ENCODE data around the gene ZNF831.

ZNF831 gene

GRCh38 chr20:59153832-59154231 lies 9.8 kb upstream of the ZNF831 start:
- DNase-seq (ENCODE audit: low read depth in 2 of 2): no peak
- H3K4me3 ChIP-seq (replicated peaks in 1 of 2; ENCODE audit: low read depth in 2 of 2, low read length in 2 of 2): no peak overlapping the region
- no peak for TF ChIP-seq CTCF (IDR thresholded peaks at IDR 0.05; ENCODE audit: low read depth, low read length)

GRCh38 chr20:59154317-59155013 lies 9.2 kb upstream of the ZNF831 start:
- H3K4me3 ChIP-seq (replicated peaks in 1 of 2; ENCODE audit: low read depth in 2 of 2, low read length in 2 of 2): no peak overlapping the region

GRCh38 chr20:59157064-59157463 lies 6.6 kb upstream of the ZNF831 start:
- DNase-seq (ENCODE audit: low read depth in 2 of 2): no peak
- no peak for TF ChIP-seq CTCF (IDR thresholded peaks at IDR 0.05; ENCODE audit: low read depth, low read length)
- H3K4me3 ChIP-seq (replicated peaks in 1 of 2; ENCODE audit: low read depth in 2 of 2, low read length in 2 of 2): no peak overlapping the region

More at GRCh38 chr20:59154317-59155013, 9.2 kb upstream of the ZNF831 start:
- TF ChIP-seq CTCF (IDR thresholded peaks at IDR 0.05; ENCODE audit: low read depth, low read length): no peak
- no peak for DNase-seq (ENCODE audit: low read depth in 2 of 2)

- H3K4me3 ChIP-seq (replicated peaks in 1 of 2; ENCODE audit: low read depth in 2 of 2, low read length in 2 of 2): no peak overlapping the region
- no peak for TF ChIP-seq CTCF (IDR thresholded peaks at IDR 0.05; ENCODE audit: low read depth, low read length)
- no peak for DNase-seq (ENCODE audit: low read depth in 2 of 2)
Measured at GRCh38 chr20:59157531-59157930, 6.1 kb upstream of the ZNF831 start.

GRCh38 chr20:59157961-59158541 lies 5.6 kb upstream of the ZNF831 start:
- H3K4me3 ChIP-seq (replicated peaks in 1 of 2; ENCODE audit: low read depth in 2 of 2, low read length in 2 of 2): no peak overlapping the region
- DNase-seq (ENCODE audit: low read depth in 2 of 2): no peak

GRCh38 chr20:59158673-59159072 lies 4.9 kb upstream of the ZNF831 start:
- DNase-seq (ENCODE audit: low read depth in 2 of 2): no peak
- no peak for TF ChIP-seq CTCF (IDR thresholded peaks at IDR 0.05; ENCODE audit: low read depth, low read length)
- H3K4me3 ChIP-seq (replicated peaks in 1 of 2; ENCODE audit: low read depth in 2 of 2, low read length in 2 of 2): no peak overlapping the region

More at GRCh38 chr20:59157961-59158541, 5.6 kb upstream of the ZNF831 start:
- TF ChIP-seq CTCF (IDR thresholded peaks at IDR 0.05; ENCODE audit: low read depth, low read length): no peak

Data from cardiac fibroblast (primary cell).